HG03045 (cell line): Measurements from ENCODE around the gene AKAP10.
"Not testable (repeated sequence)": the region's sequence is repeated elsewhere in the genome, so short reads cannot be mapped to it uniquely, and the experiment has no call there.

Experiments used
- ATAC-seq: cut with Tn5 transposase; IDR thresholded peaks from one replicate; pipeline ENCODE4 v1.9.1; 2021; ENCODE audit warnings: mild to moderate bottlenecking, moderate library complexity; ENCODE audit not compliant: unreplicated experiment

The AKAP10 gene

GRCh38 chr17:19979917-19980770 lies 2.5 kb upstream of the AKAP10 start:
- no peak for ATAC-seq

DNA sequence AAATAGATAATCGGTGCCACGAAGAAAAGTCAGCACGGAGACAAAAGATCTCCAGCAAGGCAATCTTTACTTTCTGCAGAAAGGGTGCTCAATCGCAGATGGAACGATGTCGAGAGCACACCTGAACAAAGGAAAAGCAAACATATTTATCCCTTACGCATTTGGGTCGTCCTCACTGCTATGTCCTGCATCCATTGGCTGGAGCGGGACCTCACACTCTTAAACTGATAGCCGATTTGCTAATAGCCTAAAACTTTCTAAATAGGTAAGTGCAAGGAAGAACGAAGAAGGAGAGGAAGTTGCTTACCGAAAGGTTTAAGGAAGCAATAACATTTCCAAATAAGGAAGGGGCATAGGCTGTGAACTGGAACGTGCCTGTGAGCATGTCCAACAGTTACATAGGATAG lies 1.2 kb upstream of the AKAP10 start:
- ATAC-seq = no peak

GRCh38 chr17:19978209-19978802 lies 678 bp upstream of the AKAP10 start:
- ATAC-seq = peak; percentile 33

DNA sequence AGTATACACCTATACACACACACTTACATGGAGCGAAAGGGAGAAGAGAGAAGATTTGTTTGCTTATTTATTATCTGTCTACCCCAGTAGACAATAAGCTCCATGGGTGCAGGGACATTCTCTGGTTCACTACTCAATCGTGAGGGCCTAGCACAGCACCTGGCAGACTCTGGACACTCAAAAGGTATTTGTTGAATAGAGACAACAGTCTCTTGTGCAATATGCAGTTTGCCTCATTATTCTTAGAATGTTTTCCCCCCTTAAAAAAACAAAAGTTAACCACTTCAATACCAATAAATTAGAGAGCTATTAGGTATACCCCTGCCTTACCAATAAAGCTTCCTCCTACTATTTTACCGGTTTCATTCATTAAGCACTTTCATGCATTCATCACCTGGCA lies 2.0 kb downstream of the AKAP10 start:
- ATAC-seq = no peak

DNA sequence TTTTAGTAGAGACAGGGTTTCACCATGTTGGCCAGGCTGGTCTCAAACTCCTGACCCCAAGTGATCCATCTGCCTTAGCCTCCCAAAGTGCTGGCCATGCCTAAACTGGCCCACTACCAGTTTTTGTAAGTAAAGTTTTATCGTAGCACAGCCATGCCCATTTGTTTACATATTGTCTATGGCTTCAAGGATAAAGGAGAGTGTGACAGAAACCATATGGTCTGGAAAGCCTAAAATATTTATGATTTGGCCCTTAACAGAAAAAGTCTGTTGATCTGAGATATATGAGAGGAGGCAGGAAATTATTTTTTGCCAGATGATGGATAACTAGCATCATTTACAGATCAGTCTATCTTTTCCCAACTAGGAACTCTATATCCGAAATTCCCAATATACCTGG lies 4.5 kb downstream of the AKAP10 start:
- ATAC-seq = no peak

DNA sequence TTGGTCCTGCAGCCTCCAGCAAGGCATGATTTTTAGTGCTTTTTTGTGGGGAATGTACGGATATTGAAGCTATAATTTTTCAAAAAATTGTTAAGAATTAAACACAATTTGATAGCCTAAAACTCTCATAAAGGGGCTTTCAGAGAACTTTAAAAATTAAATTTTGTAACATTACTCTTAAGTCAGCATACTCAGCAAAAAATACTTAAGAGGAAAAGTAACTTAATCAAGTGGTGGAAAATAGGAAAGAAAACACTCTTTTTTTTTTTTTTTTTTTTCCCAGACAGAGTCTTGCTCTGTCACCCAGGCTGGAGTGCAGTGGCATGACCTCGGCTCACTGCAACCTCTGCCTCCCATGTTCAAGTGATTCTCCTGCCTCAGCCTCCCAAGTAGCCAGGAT lies 14.7 kb downstream of the AKAP10 start:
- ATAC-seq = not testable (repeated sequence)

GRCh38 chr17:19958023-19958422 lies 19.6 kb downstream of the AKAP10 start:
- ATAC-seq = no peak

- ATAC-seq = no peak
Observed at GRCh38 chr17:19955099-19955498, 22.5 kb downstream of the AKAP10 start.

- not testable (repeated sequence) for ATAC-seq
Observed at GRCh38 chr17:19951411-19951810, 26.2 kb downstream of the AKAP10 start.

- not testable (repeated sequence) for ATAC-seq
Observed at GRCh38 chr17:19950624-19951195, 26.9 kb downstream of the AKAP10 start.

DNA sequence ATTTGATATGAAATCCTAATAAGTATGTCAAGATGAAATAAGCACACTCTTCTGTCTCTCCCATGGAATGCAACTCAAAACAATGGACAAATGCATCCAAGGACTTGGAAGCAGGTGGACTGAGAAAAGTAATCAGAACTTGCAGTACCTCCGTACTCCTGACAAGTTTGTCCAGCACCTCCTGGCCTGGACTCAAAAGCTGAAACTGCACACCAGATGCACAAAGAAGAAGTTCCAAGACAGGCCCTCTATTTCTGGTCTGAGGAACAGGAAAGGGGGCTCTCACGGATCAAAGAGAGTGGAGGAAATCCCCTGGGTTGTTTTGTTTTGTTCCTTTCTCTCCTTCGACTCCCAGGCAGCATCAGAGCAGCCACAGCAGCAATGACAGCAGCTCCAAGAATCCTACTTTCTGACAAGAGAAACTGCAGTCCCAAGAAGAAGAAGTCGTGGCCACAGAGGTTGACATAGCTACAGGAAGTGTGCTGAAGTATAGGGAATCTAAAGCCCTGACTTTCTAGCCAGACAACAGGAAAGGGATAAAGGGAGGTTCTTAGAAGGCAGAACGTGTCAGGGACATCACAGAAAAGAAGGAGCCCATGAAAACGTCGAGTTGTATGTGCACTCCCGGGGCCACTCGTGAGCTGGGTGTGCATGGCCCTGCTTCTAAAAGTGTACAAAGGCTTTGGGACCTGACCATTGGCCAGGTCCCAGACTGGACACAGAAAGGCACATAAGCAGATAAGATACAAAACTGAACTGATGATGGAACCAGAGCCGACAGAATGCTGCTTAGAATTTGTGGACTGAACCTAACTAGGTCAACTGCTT lies 29.3 kb downstream of the AKAP10 start:
- ATAC-seq = no peak

- no peak for ATAC-seq
Observed at GRCh38 chr17:19946921-19947320, 30.7 kb downstream of the AKAP10 start.

GRCh38 chr17:19945009-19945626 lies 32.5 kb downstream of the AKAP10 start:
- ATAC-seq = no peak

DNA sequence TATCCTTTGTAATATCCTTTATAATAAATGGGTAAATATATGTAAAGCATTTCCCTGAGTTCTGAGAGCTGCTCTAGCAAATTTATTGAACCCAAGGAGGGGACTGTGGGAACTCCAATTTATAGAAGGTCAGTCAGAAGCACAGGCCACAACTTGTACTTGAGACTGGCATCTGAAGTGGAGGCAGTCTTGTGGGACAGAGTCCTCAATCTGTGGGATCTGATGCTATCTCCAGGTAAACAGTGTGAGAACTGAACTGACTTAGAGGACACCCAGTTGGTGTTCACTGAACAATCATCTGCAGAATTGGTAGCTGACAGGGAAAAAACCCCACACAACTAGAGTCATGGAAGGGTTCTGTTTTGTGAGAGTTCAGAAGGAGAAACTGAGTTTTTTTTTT lies 34.0 kb downstream of the AKAP10 start:
- ATAC-seq = no peak

GRCh38 chr17:19943026-19943425 lies 34.6 kb downstream of the AKAP10 start:
- ATAC-seq = no peak

GRCh38 chr17:19940722-19941464 lies 36.7 kb downstream of the AKAP10 start:
- no peak for ATAC-seq

DNA sequence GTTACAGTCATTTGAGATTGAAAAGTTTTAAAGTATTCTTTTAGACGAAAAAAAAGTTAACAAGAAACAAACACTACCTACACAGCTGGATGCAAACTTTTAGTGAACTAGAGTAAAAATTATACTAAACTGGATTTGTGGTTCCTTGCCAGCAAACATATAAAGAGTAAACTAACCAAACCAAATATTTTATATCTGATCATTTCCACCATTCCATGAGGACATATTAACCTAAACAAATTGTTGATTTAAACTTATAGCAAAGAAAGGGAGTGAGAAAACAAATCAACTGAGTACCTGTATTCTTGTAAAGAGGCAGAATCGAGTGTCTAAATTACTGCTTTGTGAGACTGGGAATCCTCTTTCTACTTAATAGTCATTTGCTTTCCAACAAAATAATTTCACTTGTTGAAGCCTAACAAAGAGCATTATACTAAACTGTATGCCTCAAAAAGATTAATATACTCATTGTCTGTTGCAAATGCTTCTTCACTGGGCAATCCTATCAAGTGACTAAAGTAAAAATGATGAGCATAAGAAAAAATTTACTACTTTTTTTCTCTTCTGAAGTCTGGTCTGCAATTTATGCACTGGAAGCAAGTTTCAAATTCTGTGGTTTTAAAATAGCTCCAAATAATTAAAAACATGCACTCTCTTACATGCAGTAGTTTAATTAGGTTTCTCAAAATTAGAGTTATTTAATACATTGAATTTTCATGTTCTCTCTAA lies 37.5 kb downstream of the AKAP10 start:
- no peak for ATAC-seq

DNA sequence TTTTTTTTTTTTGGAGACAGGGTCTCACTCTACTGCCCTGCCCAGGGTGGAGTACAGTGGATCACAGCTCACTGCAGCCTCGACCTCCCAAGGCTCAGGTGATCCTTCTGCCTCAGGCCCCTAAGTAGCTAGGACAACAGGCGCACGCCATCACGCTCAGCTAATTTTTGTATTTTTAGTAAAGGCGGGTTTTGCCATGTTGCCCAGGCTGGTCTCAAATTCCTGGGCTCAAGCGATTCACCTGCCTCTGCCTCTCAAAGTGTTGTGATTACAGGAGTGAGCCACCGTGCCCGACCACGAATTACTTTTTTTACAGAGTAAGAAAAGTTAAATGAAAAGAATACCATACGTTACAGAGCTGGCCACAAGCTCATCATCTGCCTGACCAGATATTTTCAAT lies 38.9 kb downstream of the AKAP10 start:
- ATAC-seq = no peak

- ATAC-seq = no peak
Observed at GRCh38 chr17:19937522-19937921, 40.1 kb downstream of the AKAP10 start.
